ENCODE measurements around the gene WWOX.

DNA sequence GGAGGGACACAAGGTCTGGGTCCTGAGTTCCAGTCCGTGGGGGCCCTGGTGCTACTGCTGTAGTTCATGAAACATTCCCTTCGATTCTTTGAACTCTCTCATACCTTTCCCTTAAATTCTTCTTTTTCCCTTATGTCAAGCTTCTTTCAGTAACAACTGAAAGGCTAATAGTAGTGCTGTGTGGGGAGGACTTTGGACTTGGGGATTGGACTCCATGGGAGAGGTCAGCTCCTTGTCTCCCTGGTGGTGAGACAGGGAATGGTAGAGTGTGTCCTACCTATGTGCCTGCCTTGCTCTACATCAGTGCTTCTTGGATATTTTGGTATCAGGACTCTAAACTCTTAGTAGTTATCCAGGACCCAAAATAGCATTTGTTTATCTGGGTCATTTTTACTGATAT lies 628.1 kb downstream of the WWOX start:
- TF ChIP-seq, protein P1, sequence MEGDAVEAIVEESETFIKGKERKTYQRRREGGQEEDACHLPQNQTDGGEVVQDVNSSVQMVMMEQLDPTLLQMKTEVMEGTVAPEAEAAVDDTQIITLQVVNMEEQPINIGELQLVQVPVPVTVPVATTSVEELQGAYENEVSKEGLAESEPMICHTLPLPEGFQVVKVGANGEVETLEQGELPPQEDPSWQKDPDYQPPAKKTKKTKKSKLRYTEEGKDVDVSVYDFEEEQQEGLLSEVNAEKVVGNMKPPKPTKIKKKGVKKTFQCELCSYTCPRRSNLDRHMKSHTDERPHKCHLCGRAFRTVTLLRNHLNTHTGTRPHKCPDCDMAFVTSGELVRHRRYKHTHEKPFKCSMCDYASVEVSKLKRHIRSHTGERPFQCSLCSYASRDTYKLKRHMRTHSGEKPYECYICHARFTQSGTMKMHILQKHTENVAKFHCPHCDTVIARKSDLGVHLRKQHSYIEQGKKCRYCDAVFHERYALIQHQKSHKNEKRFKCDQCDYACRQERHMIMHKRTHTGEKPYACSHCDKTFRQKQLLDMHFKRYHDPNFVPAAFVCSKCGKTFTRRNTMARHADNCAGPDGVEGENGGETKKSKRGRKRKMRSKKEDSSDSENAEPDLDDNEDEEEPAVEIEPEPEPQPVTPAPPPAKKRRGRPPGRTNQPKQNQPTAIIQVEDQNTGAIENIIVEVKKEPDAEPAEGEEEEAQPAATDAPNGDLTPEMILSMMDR (IDR thresholded peaks at IDR 0.05; ENCODE audit: borderline replicate concordance, extremely low read depth, low read length, poor library complexity, severe bottlenecking): no peak
- TF ChIP-seq EZH2 (IDR thresholded peaks at IDR 0.05; ENCODE audit: borderline replicate concordance, low read depth, low read length, severe bottlenecking): no peak
